RWPE1 (cell line): ENCODE measurements around the gene SMARCD3.
A peak's percentile ranks its signal among the peaks of the same experiment; 100 is the strongest.

Experiments used
- CTCF ChIA-PET: fragments of 350-600 bp; sonication (Branson Sonifier 250); formaldehyde crosslinking; extraction: SDS; loops from one replicate; lab custom pipeline; 2021; lab: Yijun Ruan, JAX
- POLR2A ChIA-PET: fragments of 400-600 bp; formaldehyde crosslinking; extraction: SDS; loops from one replicate; lab custom pipeline; 2020; ENCODE audit warnings: antibody characterized with exemption; ENCODE audit not compliant: low non-redundant PET; lab: Yijun Ruan, JAX
- DNase-seq: peaks from one replicate; pipeline ENCODE4 v3.0.0; 2012; ENCODE audit warnings: low spot score
- H3K27ac ChIP-seq: fragments of 450-650 bp; 2 replicates; pipeline ENCODE4 v1.5.1; 2017
- CTCF ChIP-seq: fragments of 450-650 bp; conservative IDR thresholded peaks from 2 replicates; pipeline ENCODE4 v1.5.1; 2017; ENCODE audit warnings: low read depth, mild to moderate bottlenecking

Gene SMARCD3

DNA sequence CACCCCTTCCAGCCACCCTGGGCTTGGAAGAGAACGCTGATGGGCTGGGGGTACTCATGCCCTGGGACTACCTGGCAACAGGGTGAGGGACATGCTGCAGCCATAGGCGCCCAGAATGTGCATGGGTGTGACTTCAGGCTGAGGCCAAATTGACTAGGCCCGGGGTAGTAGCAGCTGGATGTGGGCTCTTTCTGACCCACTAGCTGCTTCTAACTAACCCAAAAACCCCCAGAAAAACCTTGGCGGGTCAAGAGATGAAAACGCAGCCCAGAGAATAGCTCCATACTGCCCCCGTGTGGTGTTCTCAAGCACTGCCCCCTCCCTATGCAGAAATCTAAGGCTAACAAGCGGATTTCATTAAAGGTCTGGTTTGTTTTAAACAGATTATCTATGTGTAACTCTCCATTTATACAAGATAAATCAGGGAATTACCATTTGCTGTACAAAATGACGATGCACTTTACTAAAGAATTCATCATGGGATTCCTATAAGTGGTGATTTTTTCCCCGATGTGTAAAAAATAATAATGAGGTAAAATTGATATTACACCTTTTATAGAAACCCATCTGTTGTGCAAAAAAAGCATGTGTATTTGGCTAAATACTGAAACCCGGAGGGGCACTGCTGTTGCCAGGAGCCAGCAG lies 4.2 kb downstream of the SMARCD3 start:
- POLR2A ChIA-PET, result no interaction called here
- no peak for DNase-seq
- CTCF ChIA-PET, result interaction anchor here (0.6 to 1.5 kb wide), 9 partner anchors 12 to 204 kb away, joined by 3 to 11 read pairs (median 3); no protein-coding TSS in a partner anchor

GRCh38 chr7:151243408-151244195 lies 4.9 kb downstream of the SMARCD3 start:
- peak overlapping the region; percentile 43 for H3K27ac ChIP-seq
- no peak for TF ChIP-seq CTCF
- CTCF ChIA-PET, result interaction anchor here (0.6 to 1.5 kb wide), 8 partner anchors 7 to 204 kb away, joined by 3 to 11 read pairs (median 4); no protein-coding TSS in a partner anchor
- no peak for DNase-seq
- POLR2A ChIA-PET, result interaction anchor here (0.6 kb wide), 1 partner anchor 60 kb away, joined by 4 read pairs; no protein-coding TSS in a partner anchor

More for the DNA sequence above, 4.2 kb downstream of the SMARCD3 start:
- peak; percentile 90 for TF ChIP-seq CTCF
- H3K27ac ChIP-seq, result no peak overlapping the region

GRCh38 chr7:151243045-151243349 lies 5.5 kb downstream of the SMARCD3 start:
- H3K27ac ChIP-seq, result peak overlapping the region; percentile 43
- no peak for DNase-seq
- ChIA-PET CTCF (interaction anchor here (0.6 to 1.5 kb wide), 2 partner anchors 8 to 119 kb away, joined by 7 to 11 read pairs; no protein-coding TSS in a partner anchor), POLR2A (interaction anchor here (0.6 kb wide), 1 partner anchor 61 kb away, joined by 4 read pairs; no protein-coding TSS in a partner anchor)
- TF ChIP-seq CTCF, result no peak

DNA sequence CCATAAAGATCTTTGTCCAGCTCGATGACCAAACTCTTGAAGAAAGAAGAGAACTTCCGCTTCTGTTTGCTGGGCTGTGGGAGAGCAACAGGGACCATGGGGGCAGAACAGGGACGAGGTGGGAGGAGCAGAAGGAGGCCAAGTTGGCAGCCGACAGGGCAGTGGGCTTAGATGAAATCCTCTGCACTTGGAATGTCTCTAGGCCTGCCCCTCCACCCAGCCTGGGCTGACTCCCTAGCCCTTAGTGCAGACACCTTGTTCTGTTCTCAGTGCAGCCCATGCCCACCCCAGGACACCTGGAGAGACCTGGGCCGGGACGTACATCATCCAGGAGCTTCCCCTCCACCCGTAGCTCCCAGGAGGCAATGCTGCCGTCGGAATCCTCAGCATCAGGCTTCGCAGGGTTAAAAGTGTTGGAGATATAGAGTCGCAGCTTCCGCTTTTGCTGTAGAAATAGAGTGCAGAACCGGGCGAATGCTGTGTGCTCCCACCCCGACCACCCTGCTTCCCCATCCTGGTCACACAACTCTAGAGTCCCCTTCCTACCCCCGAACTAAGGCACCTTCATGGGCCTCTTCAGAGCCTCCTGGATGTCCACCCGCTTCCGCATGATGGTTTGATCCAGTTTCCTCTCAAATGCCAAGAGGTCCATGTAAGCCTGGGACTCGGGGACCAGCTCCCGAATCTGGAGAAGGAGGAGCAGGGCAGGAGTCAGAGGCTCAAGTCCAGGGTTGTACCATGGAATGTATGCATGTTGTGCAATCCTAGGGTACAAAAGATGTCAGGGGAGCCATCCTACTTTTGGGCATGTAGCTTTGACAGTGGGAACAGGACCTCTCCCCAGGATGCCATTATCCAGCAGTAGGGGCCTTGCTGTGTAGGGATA lies 6.1 kb downstream of the SMARCD3 start:
- DNase-seq, result no peak
- ChIA-PET CTCF (interaction anchor here (0.6 to 1.5 kb wide), 2 partner anchors 8 to 118 kb away, joined by 7 to 11 read pairs; no protein-coding TSS in a partner anchor), POLR2A (interaction anchor here (0.6 kb wide), 1 partner anchor 61 kb away, joined by 4 read pairs; no protein-coding TSS in a partner anchor)
- TF ChIP-seq CTCF, result no peak
- H3K27ac ChIP-seq, result peak overlapping the region; percentile 43

GRCh38 chr7:151241755-151242096 lies 6.8 kb downstream of the SMARCD3 start:
- ChIA-PET CTCF (no interaction called here), POLR2A (no interaction called here)

More at GRCh38 chr7:151241755-151242096, 6.8 kb downstream of the SMARCD3 start:
- TF ChIP-seq CTCF, result no peak
- DNase-seq, result no peak
- peak overlapping the region; percentile 43 for H3K27ac ChIP-seq
